HEK293T (cell line): ENCODE results near the gene SLC35E1.

Experiments used
- FOXK2 ChIP-seq: fragments of 450-650 bp; IDR thresholded peaks from 2 replicates; pipeline ENCODE4 v1.6.1; 2016; ENCODE audit warnings: mild to moderate bottlenecking
- LEF1 ChIP-seq: fragments of 450-650 bp; IDR thresholded peaks from 2 replicates; pipeline ENCODE4 v1.6.1; 2017; ENCODE audit warnings: mild to moderate bottlenecking, borderline replicate concordance
- SUZ12 ChIP-seq: fragments of 450-650 bp; IDR thresholded peaks from 2 replicates; pipeline ENCODE4 v1.6.1; 2016; ENCODE audit warnings: mild to moderate bottlenecking

DNA sequence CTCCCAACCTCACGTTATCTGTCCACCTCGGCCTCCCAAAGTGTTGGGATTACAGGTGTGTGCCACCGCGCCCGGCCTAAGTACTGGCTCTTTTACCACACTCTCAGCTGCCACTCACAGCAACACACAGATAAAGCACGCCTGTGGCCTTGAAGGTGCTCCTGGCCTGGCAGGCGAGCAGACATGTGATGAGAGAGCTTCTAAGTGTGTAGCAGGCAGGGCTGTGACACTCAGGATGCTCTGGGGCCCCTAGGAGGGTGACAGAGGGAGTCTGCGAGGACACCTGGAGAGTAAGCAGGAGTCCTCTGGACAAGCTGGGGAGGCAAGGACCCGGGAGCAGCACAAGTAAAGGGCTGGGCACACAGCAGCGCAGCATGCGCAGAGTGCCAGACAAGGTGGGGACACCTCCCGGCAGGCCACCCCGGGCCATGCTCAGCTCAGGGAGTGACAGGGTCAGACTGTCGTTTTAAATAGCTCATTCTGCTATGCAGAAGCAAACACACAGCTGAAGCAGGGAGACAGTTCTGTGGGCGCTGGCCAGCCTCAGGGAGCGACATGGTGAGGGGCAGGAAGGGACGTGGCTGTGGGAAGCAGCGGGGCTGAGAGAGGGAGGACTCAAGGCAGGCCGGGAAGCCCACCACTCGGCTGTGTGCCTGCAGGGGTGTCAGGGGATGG lies 29.3 kb upstream of the SLC35E1 start:
- TF ChIP-seq LEF1: no peak
- TF ChIP-seq FOXK2: no peak
- TF ChIP-seq SUZ12: no peak
